ENCODE results near the gene GPRC5D.

DNA sequence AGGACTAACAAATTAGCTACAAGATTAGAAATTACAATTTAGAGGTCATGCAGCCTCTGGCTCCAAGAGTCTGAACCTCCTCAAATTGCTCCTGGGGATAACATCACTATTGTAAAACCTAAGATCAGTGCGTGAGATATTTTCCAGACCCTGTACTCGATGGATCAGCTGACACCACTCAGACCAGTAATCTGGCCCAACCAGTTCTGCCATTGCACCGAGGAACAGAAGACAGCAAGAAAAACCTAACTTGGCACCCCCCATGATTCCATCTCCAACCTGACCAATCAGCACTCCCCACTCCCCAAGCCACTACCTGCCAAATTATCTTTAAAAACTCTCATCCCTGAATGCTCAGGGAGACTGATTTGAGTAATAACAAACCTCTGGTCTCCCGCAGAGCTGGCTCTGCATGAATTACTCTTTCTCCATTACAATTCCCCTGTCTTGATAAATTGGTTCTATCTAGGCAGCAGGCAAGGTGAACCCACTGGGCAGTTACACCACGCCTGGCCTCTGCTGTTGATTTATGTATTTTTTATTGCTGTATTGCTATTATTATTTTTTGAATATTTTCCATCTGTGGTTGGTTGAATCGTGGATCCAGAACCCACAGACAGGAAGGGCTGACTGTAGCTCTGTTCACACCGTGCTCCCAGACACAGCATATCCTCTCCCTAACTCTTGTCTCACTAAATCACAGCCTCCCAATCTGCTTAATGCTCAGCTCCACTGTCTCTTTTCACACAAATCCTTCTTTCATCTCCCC is 38.9 kb upstream of the GPRC5D start:
- TF ChIP-seq GATA2 (IDR thresholded peaks at IDR 0.05; ENCODE audit: low read depth, low read length) (no peak), GATA3 (IDR thresholded peaks at IDR 0.05; ENCODE audit: low read depth, low read length) (no peak)

Measured in SH-SY5Y (cell line).